ENCODE results near the gene ST6GALNAC6.
"Not testable (repeated sequence)": the region's sequence is repeated elsewhere in the genome, so short reads cannot be mapped to it uniquely, and the experiment has no call there.

Gene ST6GALNAC6

GRCh38 chr9:127897193-127897692, 2.2 kb downstream of the ST6GALNAC6 start:
- Mint-ChIP-seq H3K27me3 (no peaks in the 10 kb centered on the region), H3K4me1 (ENCODE audit: low read depth) (peaks cover 32% of the 10 kb centered on the region), H3K27ac (peak overlapping the region; percentile 33), H3K36me3 (ENCODE audit: low read depth) (peaks cover 59% of the 10 kb centered on the region), H3K9me3 (no peaks in the 10 kb centered on the region), H3K4me3 (peak overlapping the region; percentile 54)
- DNase-seq: peak; percentile 59

GRCh38 chr9:127896395-127897192, 2.8 kb downstream of the ST6GALNAC6 start:
- Mint-ChIP-seq H3K36me3 (ENCODE audit: low read depth) (peaks cover 62% of the 10 kb centered on the region), H3K4me3 (no peak overlapping the region), H3K4me1 (ENCODE audit: low read depth) (peaks cover 29% of the 10 kb centered on the region), H3K9me3 (no peaks in the 10 kb centered on the region), H3K27me3 (no peaks in the 10 kb centered on the region), H3K27ac (peak overlapping the region; percentile 63)
- DNase-seq: no peak

GRCh38 chr9:127895811-127896210, 3.6 kb downstream of the ST6GALNAC6 start:
- Mint-ChIP-seq H3K27me3 (no peaks in the 10 kb centered on the region), H3K4me3 (no peak overlapping the region), H3K36me3 (ENCODE audit: low read depth) (peaks cover 69% of the 10 kb centered on the region), H3K4me1 (ENCODE audit: low read depth) (peaks cover 27% of the 10 kb centered on the region), H3K27ac (no peak overlapping the region), H3K9me3 (no peaks in the 10 kb centered on the region)
- no peak for DNase-seq

DNA sequence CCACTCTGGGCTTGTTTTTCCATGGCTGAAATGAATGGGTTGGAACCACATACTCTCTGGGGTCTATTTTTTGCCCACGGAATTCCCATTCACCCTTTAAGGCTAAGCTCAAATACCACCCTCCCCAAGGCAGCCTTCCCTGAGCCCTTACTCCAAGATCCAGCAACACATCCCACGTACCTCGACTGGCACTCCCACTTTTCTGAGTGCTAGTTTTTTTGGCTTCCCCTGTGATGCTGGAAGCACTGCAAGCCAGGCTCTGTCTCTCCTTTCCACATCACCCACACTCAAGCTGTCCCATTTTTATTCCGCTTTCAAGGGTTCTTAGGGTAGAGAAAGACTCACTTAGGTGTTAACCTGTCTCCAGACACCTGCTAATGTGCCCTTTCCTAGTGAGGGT, 6.0 kb downstream of the ST6GALNAC6 start:
- no peaks in the 10 kb centered on the region for H3K27me3 Mint-ChIP-seq
- peaks cover 21% of the 10 kb centered on the region for H3K4me1 Mint-ChIP-seq (ENCODE audit: low read depth)
- H3K9me3 Mint-ChIP-seq: no peaks in the 10 kb centered on the region
- H3K4me3 Mint-ChIP-seq: no peak overlapping the region
- H3K27ac Mint-ChIP-seq: peak overlapping the region; percentile 76
- H3K36me3 Mint-ChIP-seq (ENCODE audit: low read depth): peaks cover 86% of the 10 kb centered on the region
- DNase-seq: no peak

DNA sequence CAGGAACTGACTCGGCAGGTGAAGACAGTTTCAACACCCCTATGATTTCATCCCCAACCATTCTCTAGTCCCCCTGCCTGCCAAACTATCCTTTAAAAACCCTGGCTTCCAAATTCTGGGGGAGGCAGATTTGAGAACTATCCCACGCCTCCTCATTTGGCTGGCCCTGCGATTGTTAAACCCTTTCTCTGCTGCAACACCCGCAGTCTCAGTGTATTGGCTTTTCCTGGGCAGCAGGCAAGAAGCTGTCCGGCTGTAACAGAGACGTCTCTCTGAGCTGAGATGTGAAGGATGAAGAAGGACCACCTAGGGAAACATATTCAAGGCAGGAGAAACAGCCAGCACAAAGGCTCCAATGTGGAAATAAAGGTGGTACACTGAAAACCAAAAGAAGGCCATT, 6.6 kb downstream of the ST6GALNAC6 start:
- Mint-ChIP-seq H3K36me3 (ENCODE audit: low read depth) (peaks cover 91% of the 10 kb centered on the region), H3K27me3 (no peaks in the 10 kb centered on the region), H3K9me3 (no peaks in the 10 kb centered on the region), H3K4me3 (no peak overlapping the region), H3K4me1 (ENCODE audit: low read depth) (peaks cover 18% of the 10 kb centered on the region), H3K27ac (peak overlapping the region; percentile 38)
- DNase-seq: no peak

- Mint-ChIP-seq H3K4me3 (no peak overlapping the region), H3K4me1 (ENCODE audit: low read depth) (peaks cover 12% of the 10 kb centered on the region), H3K9me3 (no peaks in the 10 kb centered on the region), H3K27ac (no peak overlapping the region), H3K27me3 (no peaks in the 10 kb centered on the region), H3K36me3 (ENCODE audit: low read depth) (peaks cover 94% of the 10 kb centered on the region)
- DNase-seq: no peak
These were observed 9.3 kb downstream of the ST6GALNAC6 start for GRCh38 chr9:127890053-127890452.

- H3K9me3 Mint-ChIP-seq: no peaks in the 10 kb centered on the region
- no peak overlapping the region for H3K4me3 Mint-ChIP-seq
- H3K36me3 Mint-ChIP-seq (ENCODE audit: low read depth): peaks cover 86% of the 10 kb centered on the region
- peak overlapping the region; percentile 38 for H3K27ac Mint-ChIP-seq
- no peak for DNase-seq
- no peaks in the 10 kb centered on the region for H3K27me3 Mint-ChIP-seq
- H3K4me1 Mint-ChIP-seq (ENCODE audit: low read depth): peaks cover 10% of the 10 kb centered on the region
These were observed 11.6 kb downstream of the ST6GALNAC6 start for GRCh38 chr9:127887792-127888191.

DNA sequence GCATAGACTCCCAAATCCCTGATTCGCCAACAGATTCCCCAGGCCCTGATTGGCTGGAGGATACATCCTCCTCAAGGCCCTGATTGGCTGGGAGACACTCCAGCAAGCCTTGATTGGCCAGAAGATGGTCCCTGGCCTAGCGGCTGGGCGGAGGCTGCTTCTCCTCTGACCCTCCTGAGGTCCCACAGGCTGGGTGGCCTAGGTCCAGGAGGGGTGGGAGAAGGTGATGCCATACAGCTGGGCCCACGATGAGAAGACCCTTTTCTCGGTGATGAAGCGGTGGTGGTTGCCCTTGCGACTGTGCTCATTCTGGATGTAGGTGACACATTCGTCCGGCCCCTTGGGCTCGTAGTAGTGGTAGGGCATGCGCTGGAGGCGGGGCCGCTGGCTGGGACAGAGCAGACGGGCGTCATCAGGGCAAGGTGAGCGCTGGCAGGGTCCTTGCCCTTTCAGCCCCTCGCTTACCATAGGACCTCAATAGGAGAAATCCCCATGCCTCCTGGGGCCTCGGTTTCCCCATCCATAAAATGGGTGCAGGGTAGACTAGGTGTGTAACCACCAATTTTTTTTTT, 12.9 kb downstream of the ST6GALNAC6 start:
- Mint-ChIP-seq H3K9me3 (no peaks in the 10 kb centered on the region), H3K27me3 (no peaks in the 10 kb centered on the region), H3K36me3 (ENCODE audit: low read depth) (peaks cover 80% of the 10 kb centered on the region), H3K27ac (no peak overlapping the region), H3K4me3 (no peak overlapping the region), H3K4me1 (ENCODE audit: low read depth) (peaks cover 8% of the 10 kb centered on the region)
- no peak for DNase-seq

DNA sequence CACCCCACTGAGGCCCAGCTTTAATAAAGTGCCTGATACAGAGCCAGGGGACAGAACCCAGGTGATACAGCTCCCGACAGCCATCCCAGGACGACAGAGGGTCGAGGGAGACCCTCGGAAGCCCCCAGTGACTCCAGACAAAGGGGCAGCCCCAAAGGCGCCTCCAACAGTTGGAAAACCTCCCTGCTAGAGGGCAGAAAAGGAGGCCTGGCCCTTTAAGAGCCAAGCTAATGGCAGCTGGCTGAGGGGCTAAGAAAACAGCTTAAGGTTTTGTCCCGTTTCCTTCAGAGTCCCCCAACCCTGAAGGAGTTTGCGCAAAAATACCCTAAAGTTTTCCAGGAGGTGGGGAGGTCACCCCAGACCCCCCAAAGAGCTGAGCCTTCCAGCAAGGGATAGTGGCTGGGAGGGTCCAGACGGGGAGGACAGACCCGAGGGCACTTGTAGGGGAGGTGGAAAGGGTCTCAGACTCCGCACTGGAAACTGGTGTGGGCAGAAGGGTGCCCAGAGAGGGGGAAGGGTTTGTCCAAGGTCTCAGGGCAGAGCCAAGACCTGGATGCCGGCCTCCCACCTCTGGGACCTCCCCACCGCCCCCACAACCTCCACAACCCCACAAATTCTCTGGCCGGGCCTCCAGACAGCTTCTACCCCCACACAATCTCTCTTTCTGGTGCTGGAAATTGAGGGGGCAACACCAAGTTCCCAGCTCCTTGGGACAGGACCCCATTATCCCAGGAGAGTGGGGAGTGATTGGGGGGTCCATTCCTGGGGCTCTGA, 13.7 kb downstream of the ST6GALNAC6 start:
- peak overlapping the region; percentile 40 for H3K27ac Mint-ChIP-seq
- peaks cover 72% of the 10 kb centered on the region for H3K36me3 Mint-ChIP-seq (ENCODE audit: low read depth)
- H3K9me3 Mint-ChIP-seq: no peaks in the 10 kb centered on the region
- no peak overlapping the region for H3K4me3 Mint-ChIP-seq
- no peak for DNase-seq
- peaks cover 8% of the 10 kb centered on the region for H3K4me1 Mint-ChIP-seq (ENCODE audit: low read depth)
- no peaks in the 10 kb centered on the region for H3K27me3 Mint-ChIP-seq

GRCh38 chr9:127884976-127885490, 14.4 kb downstream of the ST6GALNAC6 start:
- no peak for DNase-seq
- H3K36me3 Mint-ChIP-seq (ENCODE audit: low read depth): peaks cover 65% of the 10 kb centered on the region
- peaks cover 6% of the 10 kb centered on the region for H3K4me1 Mint-ChIP-seq (ENCODE audit: low read depth)
- no peaks in the 10 kb centered on the region for H3K27me3 Mint-ChIP-seq
- peak overlapping the region; percentile 57 for H3K27ac Mint-ChIP-seq
- no peaks in the 10 kb centered on the region for H3K9me3 Mint-ChIP-seq
- no peak overlapping the region for H3K4me3 Mint-ChIP-seq

DNA sequence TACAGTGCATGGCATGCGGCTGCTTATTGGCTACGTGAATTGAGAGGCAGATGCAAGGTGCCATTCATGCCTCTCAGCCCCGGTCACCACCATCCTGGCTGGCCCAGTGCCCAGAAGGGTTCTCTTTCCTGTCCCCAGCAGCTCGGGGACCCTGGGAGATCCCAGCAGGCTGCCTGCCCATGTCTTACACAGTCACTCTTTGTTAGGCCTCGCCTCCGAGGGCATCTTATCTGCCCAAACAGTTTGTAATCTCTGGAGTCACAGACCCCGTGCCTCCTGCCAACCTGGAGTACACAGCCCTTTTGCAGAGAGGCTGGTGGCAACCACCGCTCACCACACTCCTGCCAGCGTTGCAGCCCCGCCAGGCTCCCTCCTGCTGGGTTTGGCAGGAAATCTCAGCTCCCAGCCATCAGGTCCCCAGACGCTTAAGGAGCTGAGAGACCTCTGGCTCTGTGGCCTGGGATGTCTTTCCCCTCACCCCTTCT, 14.9 kb downstream of the ST6GALNAC6 start:
- Mint-ChIP-seq H3K27me3 (no peaks in the 10 kb centered on the region), H3K27ac (peak overlapping the region; percentile 57), H3K4me3 (no peak overlapping the region), H3K9me3 (no peaks in the 10 kb centered on the region), H3K36me3 (ENCODE audit: low read depth) (peaks cover 61% of the 10 kb centered on the region), H3K4me1 (ENCODE audit: low read depth) (peaks cover 6% of the 10 kb centered on the region)
- no peak for DNase-seq

GRCh38 chr9:127883959-127884358, 15.4 kb downstream of the ST6GALNAC6 start:
- Mint-ChIP-seq H3K9me3 (no peaks in the 10 kb centered on the region), H3K27me3 (no peaks in the 10 kb centered on the region), H3K36me3 (ENCODE audit: low read depth) (peaks cover 57% of the 10 kb centered on the region), H3K4me1 (ENCODE audit: low read depth) (peaks cover 6% of the 10 kb centered on the region), H3K4me3 (no peak overlapping the region), H3K27ac (peak overlapping the region; percentile 57)
- DNase-seq: no peak

DNA sequence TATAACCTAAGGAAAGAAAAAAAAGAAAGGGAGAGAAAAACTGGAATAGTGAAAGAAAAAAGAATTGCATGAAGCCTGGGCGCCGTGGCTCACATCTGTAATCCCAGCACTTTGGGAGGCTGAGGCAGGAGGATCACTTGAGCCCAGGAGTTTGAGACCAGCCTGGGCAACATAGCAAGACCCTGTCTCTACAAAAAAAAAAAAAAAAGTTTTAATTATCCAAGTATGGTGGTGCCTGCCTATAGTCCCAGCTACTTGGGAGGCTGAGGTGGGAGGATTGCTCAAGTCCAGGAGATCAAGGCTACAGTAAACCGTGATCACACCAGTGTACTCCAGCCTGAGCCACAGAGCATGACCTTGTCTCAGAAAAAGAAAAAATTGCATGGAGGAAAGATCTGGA, 17.7 kb downstream of the ST6GALNAC6 start:
- not testable (repeated sequence) for H3K9me3 Mint-ChIP-seq, H3K27ac Mint-ChIP-seq
- H3K4me1 Mint-ChIP-seq (ENCODE audit: low read depth): peaks cover 16% of the 10 kb centered on the region

GRCh38 chr9:127880143-127880542, 19.3 kb downstream of the ST6GALNAC6 start:
- no peak overlapping the region for H3K27ac Mint-ChIP-seq
- no peak overlapping the region for H3K4me3 Mint-ChIP-seq
- H3K36me3 Mint-ChIP-seq (ENCODE audit: low read depth): peaks cover 20% of the 10 kb centered on the region
- H3K27me3 Mint-ChIP-seq: peaks cover 6% of the 10 kb centered on the region
- H3K4me1 Mint-ChIP-seq (ENCODE audit: low read depth): peaks cover 11% of the 10 kb centered on the region
- no peaks in the 10 kb centered on the region for H3K9me3 Mint-ChIP-seq
- no peak for DNase-seq

More for the DNA sequence above, 17.7 kb downstream of the ST6GALNAC6 start:
- H3K4me3 Mint-ChIP-seq, H3K27me3 Mint-ChIP-seq, DNase-seq: not testable (repeated sequence)
- peaks cover 34% of the 10 kb centered on the region for H3K36me3 Mint-ChIP-seq (ENCODE audit: low read depth)

Data from activated T-cell treated with anti-CD3 and anti-CD28 coated beads, Interleukin-2, amount 50 U/mL, for 24 hours (primary cell).